Measurements from ENCODE around the gene CCDC112.

Gene CCDC112

GRCh38 chr5:115317736-115318135 lies 21.3 kb upstream of the CCDC112 start:
- DNase-seq (ENCODE audit: low spot score) = no peak

GRCh38 chr5:115317320-115317719 lies 20.9 kb upstream of the CCDC112 start:
- no peak for TF ChIP-seq CTCF (IDR thresholded peaks at IDR 0.05; ENCODE audit: extremely low read depth, missing control alignments)
- DNase-seq (ENCODE audit: low spot score) = no peak

More at GRCh38 chr5:115317736-115318135, 21.3 kb upstream of the CCDC112 start:
- no peak for TF ChIP-seq CTCF (IDR thresholded peaks at IDR 0.05; ENCODE audit: extremely low read depth, missing control alignments)

- no peak for DNase-seq (ENCODE audit: low spot score)
- TF ChIP-seq CTCF (IDR thresholded peaks at IDR 0.05; ENCODE audit: extremely low read depth, missing control alignments) = no peak
These were observed 17.2 kb upstream of the CCDC112 start for GRCh38 chr5:115313632-115314031.

- no peak for DNase-seq (ENCODE audit: low spot score)
- no peak for TF ChIP-seq CTCF (IDR thresholded peaks at IDR 0.05; ENCODE audit: extremely low read depth, missing control alignments)
These were observed 16.6 kb upstream of the CCDC112 start for GRCh38 chr5:115313052-115313451.

GRCh38 chr5:115309751-115310370 lies 13.4 kb upstream of the CCDC112 start:
- peak; percentile 1 for TF ChIP-seq CTCF (IDR thresholded peaks at IDR 0.05; ENCODE audit: extremely low read depth, missing control alignments)
- DNase-seq (ENCODE audit: low spot score) = peak; percentile 20

- DNase-seq (ENCODE audit: low spot score) = no peak
- TF ChIP-seq CTCF (IDR thresholded peaks at IDR 0.05; ENCODE audit: extremely low read depth, missing control alignments) = no peak
These were observed 12.4 kb upstream of the CCDC112 start for GRCh38 chr5:115308815-115309214.

- no peak for TF ChIP-seq CTCF (IDR thresholded peaks at IDR 0.05; ENCODE audit: extremely low read depth, missing control alignments)
- no peak for DNase-seq (ENCODE audit: low spot score)
These were observed 9.6 kb upstream of the CCDC112 start for GRCh38 chr5:115306011-115306536.
